ENCODE data around the gene NAA80.

- TF ChIP-seq CTCF (IDR thresholded peaks at IDR 0.05; ENCODE audit: low read depth, low read length), result no peak
- no peak for TF ChIP-seq EZH2phosphoT487 (IDR thresholded peaks at IDR 0.05; ENCODE audit: low read depth)
These were observed 35.3 kb upstream of the NAA80 start for GRCh38 chr3:50334339-50335075.

Data from OCI-LY3 (cell line).